CD14-positive monocyte (primary cell): ENCODE measurements around the gene CACNA1B. TPM values are rescaled to one million over a fixed set of nuclear protein-coding genes. Genes with fewer than 3 reads are reported as not detected.

Source experiments
- DNase-seq, 3 donors: peaks; one replicate each; pipeline ENCODE4 v3.0.0-alpha.2; 2011 to 2022
- H2AFZ ChIP-seq: 2 replicates; pipeline ENCODE4 v1.6.0; 2012; ENCODE audit warnings: mild to moderate bottlenecking, low read depth, low read length, inconsistent platforms; ENCODE audit not compliant: insufficient read depth, poor library complexity, severe bottlenecking
- H3K27ac ChIP-seq, 2 donors: 1 replicate in 1 of 2; 2 replicates in 1 of 2; pipeline ENCODE4 v1.5.1; 2012 to 2013; ENCODE audit warnings: low read length in 2 of 2, control low read depth in 1 of 2, inconsistent platforms in 1 of 2, low read depth in 1 of 2, mild to moderate bottlenecking in 1 of 2
- H3K27me3 ChIP-seq, 2 donors: one replicate each; pipeline versions ENCODE4 v1.6.0 to v1.6.1; 2011 to 2013; ENCODE audit warnings: low read length in 2 of 2; ENCODE audit not compliant: control insufficient read depth in 2 of 2, insufficient read depth in 2 of 2
- H3K36me3 ChIP-seq, 2 donors: replicated peaks in 1 of 2; 1 replicate in 1 of 2; 2 replicates in 1 of 2; pipeline versions ENCODE4 v1.5.1 to v1.6.1; 2012 to 2013; ENCODE audit warnings: low read length in 2 of 2, control low read depth in 1 of 2, inconsistent platforms in 1 of 2, mild to moderate bottlenecking in 1 of 2; ENCODE audit not compliant: insufficient read depth in 2 of 2, control insufficient read depth in 1 of 2
- H3K4me1 ChIP-seq, 2 donors: 1 replicate in 1 of 2; 2 replicates in 1 of 2; pipeline versions ENCODE4 v1.5.1 to v1.6.1; 2012 to 2013; ENCODE audit warnings: low read length in 2 of 2, control low read depth in 1 of 2, inconsistent platforms in 1 of 2, mild to moderate bottlenecking in 1 of 2, moderate library complexity in 1 of 2; ENCODE audit not compliant: insufficient read depth in 2 of 2, control insufficient read depth in 1 of 2
- H3K4me2 ChIP-seq: replicated peaks from 2 replicates; pipeline ENCODE3; 2012; ENCODE audit warnings: low read length, moderate library complexity, mild to moderate bottlenecking; ENCODE audit not compliant: poor library complexity, severe bottlenecking; ENCODE audit errors: extremely low read depth
- H3K4me3 ChIP-seq, 3 experiments: fragments of 200-600 bp in 1 of 3; sonication (generic) in 1 of 3; replicated peaks in 1 of 3; 1 replicate in 2 of 3; 2 replicates in 1 of 3; pipeline ENCODE4 v1.5.1; 2011 to 2013; ENCODE audit warnings: low read length in 3 of 3, mild to moderate bottlenecking in 3 of 3, control low read depth in 2 of 3, low read depth in 2 of 3, inconsistent platforms in 1 of 3, moderate library complexity in 1 of 3
- H3K79me2 ChIP-seq: 2 replicates; pipeline ENCODE4 v1.6.0; 2012; ENCODE audit warnings: mild to moderate bottlenecking, control low read depth, inconsistent platforms, low read length, moderate library complexity; ENCODE audit not compliant: insufficient read depth
- H3K9ac ChIP-seq: 2 replicates; pipeline ENCODE4 v1.6.0; 2017; ENCODE audit warnings: low read length, mild to moderate bottlenecking; ENCODE audit not compliant: insufficient read depth, poor library complexity, severe bottlenecking
- H3K9me3 ChIP-seq, 2 donors: replicated peaks in 1 of 2; 1 replicate in 1 of 2; 2 replicates in 1 of 2; pipeline versions ENCODE4 v1.5.1 to v1.6.1; 2012 to 2013; ENCODE audit warnings: low read length in 2 of 2, control low read depth in 1 of 2; ENCODE audit not compliant: control insufficient read depth in 1 of 2, insufficient read depth in 1 of 2
- H4K20me1 ChIP-seq: 2 replicates; pipeline ENCODE4 v1.6.0; 2012; ENCODE audit warnings: mild to moderate bottlenecking, low read length, control low read depth, moderate library complexity; ENCODE audit not compliant: insufficient read depth
- H3K27ac Mint-ChIP-seq, 7 donors: one replicate each; pipeline ENCODE4 v1.8.0; 2020; ENCODE audit warnings: mild to moderate bottlenecking in 7 of 7, mixed read lengths in 7 of 7, moderate library complexity in 6 of 7, inconsistent platforms in 2 of 7
- H3K27me3 Mint-ChIP-seq, 3 donors: one replicate each; pipeline ENCODE4 v1.8.0; 2021 to 2022; ENCODE audit warnings: low read depth in 3 of 3, mild to moderate bottlenecking in 3 of 3, mixed read lengths in 3 of 3, moderate library complexity in 3 of 3, inconsistent platforms in 1 of 3
- H3K36me3 Mint-ChIP-seq, 2 donors: one replicate each; pipeline ENCODE4 v1.8.0; 2020; ENCODE audit warnings: mixed read lengths in 2 of 2, inconsistent platforms in 1 of 2, mild to moderate bottlenecking in 1 of 2
- H3K4me1 Mint-ChIP-seq: one replicate; pipeline ENCODE4 v1.8.0; 2020; ENCODE audit warnings: mild to moderate bottlenecking, mixed read lengths
- H3K4me3 Mint-ChIP-seq, 2 donors: one replicate each; pipeline ENCODE4 v1.8.0; 2020; ENCODE audit warnings: mild to moderate bottlenecking in 2 of 2, mixed read lengths in 2 of 2, moderate library complexity in 1 of 2
- H3K9me3 Mint-ChIP-seq, 7 donors: one replicate each; pipeline ENCODE4 v1.8.0; 2020 to 2022; ENCODE audit warnings: mixed read lengths in 7 of 7, mild to moderate bottlenecking in 6 of 7, moderate library complexity in 6 of 7, inconsistent platforms in 2 of 7
- CTCF ChIP-seq: fragments of 200-600 bp; IDR thresholded peaks from one replicate; pipeline ENCODE4 v1.8.0; 2022; ENCODE audit warnings: antibody characterized with exemption, mild to moderate bottlenecking
- WGBS: methylation state at CpG from one replicate; pipeline ENCODE4 v1.1.5; 2013; ENCODE audit warnings: missing lambda C conversion rate; ENCODE audit not compliant: insufficient coverage; 5-methylcytosine and 5-hydroxymethylcytosine counted together
- intact Hi-C, 2 donors: fragments of 100-400 bp; cut with micrococcal nuclease; formaldehyde crosslinking; loops; one replicate each; pipeline versions ENCODE4 v1.15.0 to v1.15.1; 2023
- polyA plus RNA-seq, 3 donors: library from polyadenylated mRNA; depleted of rRNA in 1 of 3; unstranded in 2 of 3; stranded (reverse) in 1 of 3; fragments of 300-500 nt in 2 of 3; fragments of >200 nt in 1 of 3; fragmentation: Illumina TruSeq in 2 of 3; gene quantifications; 1 replicate in 2 of 3; 2 replicates in 1 of 3; pipeline ENCODE4 v1.2.3, GENCODE V29; 2012 to 2021

CACNA1B gene
- polyA plus RNA-seq, 3 donors, result not detected

- Histone ChIP-seq H3K27me3 (peaks cover 2 to 32% of the 10 kb centered on the region in 2 donors), H4K20me1 (no peaks in the 10 kb centered on the region), H2AFZ (no peak overlapping the region), H3K27ac (no peak overlapping the region), H3K4me1 (no peaks in the 10 kb centered on the region), H3K4me2 (no peak overlapping the region), H3K4me3 (no peak overlapping the region), H3K36me3 (no peaks in the 10 kb centered on the region), H3K9ac (no peak overlapping the region), H3K79me2 (no peaks in the 10 kb centered on the region), H3K9me3 (no peaks in the 10 kb centered on the region)
- peaks cover 0 to 3% (median 0%) of the 10 kb centered on the region in 7 donors for H3K9me3 Mint-ChIP-seq
- TF ChIP-seq CTCF, result no peak
- H3K27ac Mint-ChIP-seq, result no peak overlapping the region
- no peaks in the 10 kb centered on the region for H3K4me1 Mint-ChIP-seq
- peaks cover 32 to 41% (median 36%) of the 10 kb centered on the region in 3 donors for H3K27me3 Mint-ChIP-seq
- no peaks in the 10 kb centered on the region for H3K36me3 Mint-ChIP-seq
- WGBS, result 95% methylated on average over 12 of the region's 13 CpGs
- no peak overlapping the region for H3K4me3 Mint-ChIP-seq
- DNase-seq, result no peak
- intact Hi-C loops, result no loop called here
Observed at GRCh38 chr9:138020120-138020794, 142.7 kb downstream of the CACNA1B start.

GRCh38 chr9:138020795-138021182 is 143.2 kb downstream of the CACNA1B start:
- WGBS, result 92% methylated on average over 5 of the region's 5 CpGs
- intact Hi-C loops, result no loop called here

More at GRCh38 chr9:138020795-138021182, 143.2 kb downstream of the CACNA1B start:
- no peaks in the 10 kb centered on the region for H3K4me1 Mint-ChIP-seq
- DNase-seq, result no peak
- no peaks in the 10 kb centered on the region for H3K4me1 ChIP-seq
- H3K27ac ChIP-seq, result no peak overlapping the region
- H3K4me3 ChIP-seq, result no peak overlapping the region
- H3K9ac ChIP-seq, result no peak overlapping the region
- no peaks in the 10 kb centered on the region for H3K79me2 ChIP-seq
- TF ChIP-seq CTCF, result no peak
- no peaks in the 10 kb centered on the region for H4K20me1 ChIP-seq
- H3K27ac Mint-ChIP-seq, result no peak overlapping the region
- no peak overlapping the region for H3K4me3 Mint-ChIP-seq
- no peak overlapping the region for H2AFZ ChIP-seq
- H3K4me2 ChIP-seq, result no peak overlapping the region
- no peaks in the 10 kb centered on the region for H3K36me3 ChIP-seq
- H3K27me3 ChIP-seq, result peaks cover 2 to 37% of the 10 kb centered on the region in 2 donors
- peaks cover 0 to 3% (median 0%) of the 10 kb centered on the region in 7 donors for H3K9me3 Mint-ChIP-seq
- no peaks in the 10 kb centered on the region for H3K9me3 ChIP-seq
- peaks cover 36 to 43% (median 42%) of the 10 kb centered on the region in 3 donors for H3K27me3 Mint-ChIP-seq
- H3K36me3 Mint-ChIP-seq, result no peaks in the 10 kb centered on the region
